B cell (primary cell): Measurements from ENCODE around the gene PDE11A. TPM values are rescaled to one million over a fixed set of nuclear protein-coding genes. Genes with fewer than 3 reads are reported as not detected.

Source experiments
- ATAC-seq: fragments of 200-7000 bp; cut with Tn5 transposase; one replicate; pipeline ENCODE4 v1.10.0; 2021; ENCODE audit warnings: low read depth, mild to moderate bottlenecking, moderate number of reproducible peaks, moderate library complexity
- CTCF ChIA-PET: fragments of 350-600 bp; sonication (Branson Sonifier 250); formaldehyde crosslinking; loops from one replicate; lab custom pipeline; 2021; ENCODE audit warnings: antibody characterized with exemption, inconsistent platforms; lab: Charles Lee
- POLR2A ChIA-PET: fragments of 350-600 bp; sonication (Branson Sonifier 250); formaldehyde crosslinking; loops from one replicate; lab custom pipeline; 2021; ENCODE audit warnings: antibody characterized with exemption; lab: Charles Lee
- DNase-seq: peaks from one replicate; pipeline ENCODE4 v3.0.0; 2013
- H2AFZ ChIP-seq: 2 replicates; pipeline ENCODE4 v1.6.1; 2012; ENCODE audit warnings: mild to moderate bottlenecking, low read depth, low read length; ENCODE audit not compliant: insufficient read depth, poor library complexity, severe bottlenecking
- H3K27ac ChIP-seq, 2 donors: 1 replicate in 1 of 2; 2 replicates in 1 of 2; pipeline ENCODE4 v1.5.1; 2012 to 2013; ENCODE audit warnings: low read length in 2 of 2, mild to moderate bottlenecking in 2 of 2, moderate library complexity in 1 of 2
- H3K27me3 ChIP-seq, 4 experiments: fragments of 200-600 bp in 1 of 4; sonication (generic) in 1 of 4; replicated peaks in 1 of 4; 1 replicate in 2 of 4; 2 replicates in 2 of 4; pipeline versions ENCODE4 v1.6.1 to v1.7.0; 2013 to 2016; ENCODE audit warnings: low read length in 3 of 4, mild to moderate bottlenecking in 2 of 4, mixed read lengths in 1 of 4, moderate library complexity in 1 of 4; ENCODE audit not compliant: insufficient read depth in 4 of 4, control insufficient read depth in 3 of 4; ENCODE audit errors: control extremely low read depth in 1 of 4
- H3K36me3 ChIP-seq, 2 experiments: replicated peaks in 1 of 2; 1 replicate in 1 of 2; 2 replicates in 1 of 2; pipeline versions ENCODE4 v1.6.1 to v1.7.1; 2013; ENCODE audit warnings: low read length in 1 of 2; ENCODE audit not compliant: insufficient read depth in 2 of 2, control insufficient read depth in 1 of 2; ENCODE audit errors: control extremely low read depth in 1 of 2, extremely low read depth in 1 of 2
- H3K4me1 ChIP-seq, 2 donors: fragments of 200-600 bp in 1 of 2; sonication (generic) in 1 of 2; 1 replicate in 1 of 2; 2 replicates in 1 of 2; pipeline versions ENCODE4 v1.5.1 to v1.6.1; 2013 to 2017; ENCODE audit warnings: low read length in 2 of 2; ENCODE audit not compliant: control insufficient read depth in 2 of 2, insufficient read depth in 2 of 2
- H3K4me2 ChIP-seq: replicated peaks from 2 replicates; pipeline ENCODE3; 2012; ENCODE audit warnings: mild to moderate bottlenecking, low read depth, low read length; ENCODE audit not compliant: poor library complexity, severe bottlenecking
- H3K4me3 ChIP-seq, 5 experiments: fragments of 200-600 bp in 1 of 5; sonication (generic) in 1 of 5; 1 replicate in 3 of 5; 2 replicates in 2 of 5; pipeline versions ENCODE4 v1.5.1 to v1.7.0; 2011 to 2016; ENCODE audit warnings: low read length in 4 of 5, mild to moderate bottlenecking in 4 of 5, low read depth in 2 of 5, control low read depth in 1 of 5, moderate library complexity in 1 of 5; ENCODE audit not compliant: insufficient read depth in 1 of 5; ENCODE audit errors: control extremely low read depth in 1 of 5, extremely low read depth in 1 of 5
- H3K79me2 ChIP-seq: fragments of 200-600 bp; sonication (generic); one replicate; pipeline ENCODE4 v1.6.0; 2016; ENCODE audit warnings: low read length; ENCODE audit not compliant: control insufficient read depth, insufficient read depth
- H3K9ac ChIP-seq: fragments of 200-600 bp; sonication (generic); 2 replicates; pipeline ENCODE4 v1.6.1; 2017; ENCODE audit warnings: mild to moderate bottlenecking, low read length, moderate library complexity
- H3K9me3 ChIP-seq, 3 donors: one replicate each; pipeline versions ENCODE4 v1.6.1 to v1.7.1; 2013; ENCODE audit warnings: low read length in 2 of 3; ENCODE audit not compliant: control insufficient read depth in 2 of 3, insufficient read depth in 1 of 3; ENCODE audit errors: control extremely low read depth in 1 of 3
- H4K20me1 ChIP-seq: 2 replicates; pipeline ENCODE4 v1.6.0; 2012; ENCODE audit warnings: mild to moderate bottlenecking, low read length; ENCODE audit not compliant: insufficient read depth, control insufficient read depth, poor library complexity, severe bottlenecking
- H3K27ac Mint-ChIP-seq: one replicate; pipeline ENCODE4 v1.8.0; 2021; ENCODE audit warnings: mixed read lengths
- H3K27me3 Mint-ChIP-seq: one replicate; pipeline ENCODE4 v1.8.0; 2021; ENCODE audit warnings: mixed read lengths
- H3K4me1 Mint-ChIP-seq: one replicate; pipeline ENCODE4 v1.8.0; 2021; ENCODE audit warnings: mixed read lengths
- H3K4me3 Mint-ChIP-seq: one replicate; pipeline ENCODE4 v1.8.0; 2021; ENCODE audit warnings: mixed read lengths
- H3K9me3 Mint-ChIP-seq: one replicate; pipeline ENCODE4 v1.8.0; 2022; ENCODE audit warnings: mixed read lengths; ENCODE audit not compliant: insufficient read depth
- CTCF ChIP-seq: fragments of 200-600 bp; IDR thresholded peaks from one replicate; pipeline ENCODE4 v1.8.0; 2022; ENCODE audit warnings: antibody characterized with exemption, mild to moderate bottlenecking
- EZH2 ChIP-seq: IDR thresholded peaks from 2 replicates; pipeline ENCODE4 v1.6.1; 2012; ENCODE audit warnings: borderline replicate concordance, low read depth, mild to moderate bottlenecking, moderate library complexity, low read length; ENCODE audit not compliant: insufficient read depth, poor library complexity, severe bottlenecking
- WGBS: methylation state at CpG from one replicate; pipeline ENCODE4 v1.1.5; 2013; ENCODE audit warnings: missing lambda C conversion rate; ENCODE audit not compliant: insufficient coverage; 5-methylcytosine and 5-hydroxymethylcytosine counted together
- intact Hi-C: fragments of 100-400 bp; cut with micrococcal nuclease; formaldehyde crosslinking; loops from one replicate; pipeline ENCODE4 v1.10.0; 2022
- polyA plus RNA-seq: library from polyadenylated mRNA; depleted of rRNA; stranded (reverse); fragments of >200 nt; gene quantifications from 2 replicates; pipeline ENCODE4 v1.2.3, GENCODE V29; 2012
- total RNA-seq, 2 donors: library from RNA; stranded (reverse); fragments of 120-200 nt in 1 of 2; gene quantifications; 1 replicate in 1 of 2; 2 replicates in 1 of 2; pipeline versions ENCODE4 v1.2.3 to v1.2.4, GENCODE V29; 2013 to 2022

The PDE11A gene
- total and polyA plus RNA-seq, 2 donors (not counting 1 experiment from before 2014, with no cell fraction given) = 0.25 TPM; not detected in 1

GRCh38 chr2:177666408-177666807 lies 406.2 kb downstream of the PDE11A start:
- H4K20me1 ChIP-seq = no peaks in the 10 kb centered on the region
- DNase-seq (no peak), ATAC-seq (no peak)
- H3K4me1 ChIP-seq = no peaks in the 10 kb centered on the region
- no peak overlapping the region for H3K4me3 Mint-ChIP-seq
- no peaks in the 10 kb centered on the region for H3K79me2 ChIP-seq
- no peaks in the 10 kb centered on the region for H3K9me3 Mint-ChIP-seq
- no peaks in the 10 kb centered on the region for H3K4me1 Mint-ChIP-seq
- no peak overlapping the region for H3K4me3 ChIP-seq
- no peaks in the 10 kb centered on the region for H3K36me3 ChIP-seq
- ChIA-PET POLR2A (no interaction called here), CTCF (no interaction called here)
- no peak overlapping the region for H3K9ac ChIP-seq
- no peaks in the 10 kb centered on the region for H3K27me3 Mint-ChIP-seq
- no peak overlapping the region for H3K27ac Mint-ChIP-seq
- no peaks in the 10 kb centered on the region for H3K9me3 ChIP-seq
- H3K27ac ChIP-seq = no peak overlapping the region
- H3K27me3 ChIP-seq = no peaks in the 10 kb centered on the region
- no peak for TF ChIP-seq EZH2
- no peak for TF ChIP-seq CTCF
- intact Hi-C loops = no loop called here
- no peak overlapping the region for H2AFZ ChIP-seq
- H3K4me2 ChIP-seq = no peak overlapping the region

GRCh38 chr2:177665948-177666347 lies 406.6 kb downstream of the PDE11A start:
- H3K4me1 ChIP-seq = no peaks in the 10 kb centered on the region
- Mint-ChIP-seq H3K27me3 (no peaks in the 10 kb centered on the region), H3K27ac (no peak overlapping the region), H3K4me1 (no peaks in the 10 kb centered on the region), H3K9me3 (no peaks in the 10 kb centered on the region), H3K4me3 (no peak overlapping the region)
- ChIA-PET POLR2A (no interaction called here), CTCF (no interaction called here)
- no peaks in the 10 kb centered on the region for H3K9me3 ChIP-seq
- DNase-seq (no peak), ATAC-seq (no peak)
- H3K79me2 ChIP-seq = no peaks in the 10 kb centered on the region
- no peak overlapping the region for H3K27ac ChIP-seq
- H3K4me3 ChIP-seq = no peak overlapping the region
- H2AFZ ChIP-seq = no peak overlapping the region
- H3K4me2 ChIP-seq = no peak overlapping the region
- no peaks in the 10 kb centered on the region for H3K36me3 ChIP-seq
- no peak for TF ChIP-seq EZH2
- TF ChIP-seq CTCF = no peak
- intact Hi-C loops = no loop called here
- no peak overlapping the region for H3K9ac ChIP-seq
- no CpG with 5 or more reads among the region's 2 CpGs for WGBS
- H4K20me1 ChIP-seq = no peaks in the 10 kb centered on the region
- H3K27me3 ChIP-seq = no peaks in the 10 kb centered on the region
